MG63 (cell line): ENCODE data around the gene VSIG10L. TPM values are rescaled to one million over a fixed set of nuclear protein-coding genes. Genes with fewer than 3 reads are reported as not detected.

ENCODE experiments used
- DNase-seq: peaks from one replicate; pipeline ENCODE4 v3.0.0-alpha.2; 2020
- H3K27me3 ChIP-seq: fragments of 250-450 bp; sonication (Bioruptor Pico); 2 replicates; pipeline ENCODE4 v1.5.1; 2020; ENCODE audit warnings: mild to moderate bottlenecking, moderate library complexity
- H3K36me3 ChIP-seq: fragments of 250-450 bp; sonication (Bioruptor Pico); 2 replicates; pipeline ENCODE4 v1.5.1; 2020; ENCODE audit warnings: mild to moderate bottlenecking, moderate library complexity
- H3K4me3 ChIP-seq: fragments of 250-450 bp; sonication (Bioruptor Pico); 2 replicates; pipeline ENCODE4 v1.5.1; 2020; ENCODE audit warnings: mild to moderate bottlenecking, moderate library complexity
- H3K9me3 ChIP-seq: fragments of 250-450 bp; sonication (Bioruptor Pico); 2 replicates; pipeline ENCODE4 v1.5.1; 2020; ENCODE audit warnings: mild to moderate bottlenecking, moderate library complexity
- total RNA-seq: library from RNA; depleted of rRNA; stranded (reverse); fragments of >200 nt; shearing (Covaris generic); gene quantifications from 2 replicates; pipeline ENCODE4 v1.2.3, GENCODE V29; 2014; ENCODE audit warnings: low replicate concordance; rRNA removed

VSIG10L gene
- total RNA-seq, 1 experiment from 2014 or later = 0.95 TPM

- Histone ChIP-seq H3K9me3 (peaks cover 12% of the 10 kb centered on the region), H3K4me3 (no peak overlapping the region), H3K36me3 (no peaks in the 10 kb centered on the region), H3K27me3 (no peaks in the 10 kb centered on the region; the same call in 1 of the 2 replicates)
- DNase-seq = no peak
These were observed 36.5 kb downstream of the VSIG10L start for GRCh38 chr19:51305479-51305878.

GRCh38 chr19:51301266-51301665 lies 40.7 kb downstream of the VSIG10L start:
- H3K4me3 ChIP-seq = no peak overlapping the region
- DNase-seq = no peak
- no peaks in the 10 kb centered on the region; the same call in 1 of the 2 replicates for H3K27me3 ChIP-seq
- H3K9me3 ChIP-seq = peaks cover 8% of the 10 kb centered on the region
- H3K36me3 ChIP-seq = no peaks in the 10 kb centered on the region

DNA sequence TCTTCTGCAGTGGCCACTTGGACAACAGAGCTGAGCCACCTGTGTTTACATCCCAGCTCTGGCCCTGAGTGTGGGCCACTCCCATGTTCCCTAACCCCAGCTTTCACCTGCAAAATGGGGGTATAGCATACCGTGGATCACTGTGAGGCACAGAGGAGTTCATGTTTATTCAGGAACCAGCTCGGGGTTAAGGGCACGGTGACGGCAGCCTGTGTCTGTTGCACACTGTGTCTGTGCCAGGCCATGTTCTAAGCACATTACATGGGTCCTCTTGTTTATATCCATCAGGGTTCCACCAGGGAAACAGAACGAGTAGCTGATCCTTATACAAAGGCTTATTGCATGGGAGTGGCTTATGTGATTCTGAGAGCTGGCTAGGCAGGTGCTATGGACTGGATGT lies 44.5 kb downstream of the VSIG10L start:
- Histone ChIP-seq H3K36me3 (no peaks in the 10 kb centered on the region), H3K9me3 (no peaks in the 10 kb centered on the region), H3K4me3 (no peak overlapping the region), H3K27me3 (no peaks in the 10 kb centered on the region; the same call in 1 of the 2 replicates)
- DNase-seq = no peak

GRCh38 chr19:51296336-51297093 lies 45.4 kb downstream of the VSIG10L start:
- H3K4me3 ChIP-seq = no peak overlapping the region
- no peaks in the 10 kb centered on the region for H3K36me3 ChIP-seq
- H3K27me3 ChIP-seq = no peaks in the 10 kb centered on the region; the same call in 1 of the 2 replicates
- DNase-seq = no peak
- H3K9me3 ChIP-seq = no peaks in the 10 kb centered on the region

DNA sequence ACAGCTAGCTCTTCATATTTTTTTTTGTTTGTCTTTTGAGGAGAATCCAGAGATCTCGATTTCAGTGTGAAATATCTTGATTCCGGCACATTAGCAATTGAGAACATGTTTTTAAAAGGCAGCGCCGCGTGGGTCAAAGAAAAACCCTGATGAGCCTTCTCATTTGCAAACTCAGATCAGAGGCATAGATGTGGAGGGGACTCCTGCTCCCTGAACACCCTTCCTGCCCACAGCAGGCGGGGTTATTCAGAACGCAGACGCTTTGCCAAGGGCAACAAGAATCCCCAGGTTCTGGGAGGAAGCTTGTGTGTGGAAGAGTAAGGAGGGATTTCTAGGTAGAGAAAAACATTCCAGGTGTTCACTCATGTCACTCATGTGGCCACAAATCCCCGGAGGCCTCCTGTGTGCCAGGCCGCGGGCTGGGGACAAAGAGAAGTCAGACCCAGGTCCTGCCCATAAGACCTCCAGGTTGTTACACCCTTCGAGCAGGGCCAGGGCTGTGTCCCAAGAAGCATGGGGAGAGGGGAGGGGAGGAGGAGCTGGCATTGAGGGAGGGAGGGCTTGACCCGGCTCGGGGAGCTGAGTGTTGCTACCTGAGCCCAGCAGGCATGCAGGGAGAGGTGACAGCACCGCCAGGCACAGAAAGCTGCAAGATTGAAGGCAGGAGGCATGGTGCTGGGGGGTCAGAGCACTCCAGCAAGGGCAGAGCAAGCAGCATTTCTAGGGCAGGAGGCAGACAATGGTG lies 46.4 kb downstream of the VSIG10L start:
- DNase-seq = no peak
- no peaks in the 10 kb centered on the region for H3K27me3 ChIP-seq

DNA sequence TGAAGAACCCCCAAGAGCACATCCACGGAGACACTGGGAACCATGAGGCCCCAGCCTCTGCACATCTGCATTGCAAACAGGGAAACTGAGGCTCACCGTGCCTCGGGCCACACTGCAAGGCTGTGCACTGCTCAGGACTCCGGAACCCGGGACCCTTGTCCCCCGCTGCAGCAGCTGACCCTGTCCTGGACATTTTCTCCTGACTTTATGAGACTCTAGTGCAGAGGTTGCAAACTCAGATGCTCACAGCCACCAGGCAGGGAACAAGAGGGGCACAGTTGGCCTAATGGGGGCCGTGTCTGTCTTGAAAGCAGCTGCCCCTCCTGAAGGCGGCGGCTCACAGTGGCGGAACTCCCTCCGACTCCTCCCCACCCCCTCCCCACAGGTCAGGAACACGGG lies 47.0 kb downstream of the VSIG10L start:
- H3K27me3 ChIP-seq = no peaks in the 10 kb centered on the region
- no peak for DNase-seq
- no peaks in the 10 kb centered on the region for H3K9me3 ChIP-seq
- no peaks in the 10 kb centered on the region for H3K36me3 ChIP-seq
- H3K4me3 ChIP-seq = no peak overlapping the region

More for the DNA sequence above, 46.4 kb downstream of the VSIG10L start:
- no peaks in the 10 kb centered on the region for H3K9me3 ChIP-seq
- no peak overlapping the region for H3K4me3 ChIP-seq
- H3K36me3 ChIP-seq = no peaks in the 10 kb centered on the region

DNA sequence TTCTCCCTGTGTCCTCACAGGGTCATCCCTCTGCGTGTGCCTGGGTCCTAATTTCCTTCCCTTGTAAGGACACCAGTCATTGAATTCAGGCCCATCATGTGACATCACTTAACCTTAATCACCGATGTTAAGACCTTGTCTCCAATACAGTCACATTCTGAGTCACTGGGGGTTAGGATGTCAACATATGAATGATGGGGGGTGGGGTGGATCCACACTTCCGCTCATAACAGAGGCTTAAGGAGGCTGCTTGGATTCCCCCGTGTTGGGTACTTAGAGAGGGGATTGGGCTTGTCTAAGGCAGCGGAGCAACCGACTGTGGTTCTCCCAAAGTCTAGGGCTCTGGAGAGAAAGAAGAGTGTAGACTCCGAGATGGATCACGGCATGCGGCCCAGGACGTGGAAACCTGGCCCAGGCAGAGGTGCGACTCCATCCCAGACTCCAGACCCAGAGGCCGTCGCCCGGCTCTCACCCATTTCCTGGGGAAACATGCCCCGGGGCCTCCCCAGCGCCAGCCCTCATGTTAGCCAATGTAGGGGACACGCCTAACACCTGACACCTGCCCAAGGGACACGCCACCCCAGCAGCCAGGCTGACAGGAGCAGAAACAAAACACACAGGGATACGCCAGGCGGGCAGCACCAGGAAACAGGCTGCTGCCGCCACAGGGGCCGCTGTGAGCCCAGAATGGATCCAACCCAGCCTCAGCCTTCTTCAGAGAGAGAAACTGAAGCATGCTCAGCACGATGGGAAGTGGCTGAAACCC lies 47.5 kb downstream of the VSIG10L start:
- H3K4me3 ChIP-seq = no peak overlapping the region
- H3K27me3 ChIP-seq = no peaks in the 10 kb centered on the region
- H3K36me3 ChIP-seq = no peaks in the 10 kb centered on the region
- DNase-seq = no peak
- H3K9me3 ChIP-seq = no peaks in the 10 kb centered on the region

DNA sequence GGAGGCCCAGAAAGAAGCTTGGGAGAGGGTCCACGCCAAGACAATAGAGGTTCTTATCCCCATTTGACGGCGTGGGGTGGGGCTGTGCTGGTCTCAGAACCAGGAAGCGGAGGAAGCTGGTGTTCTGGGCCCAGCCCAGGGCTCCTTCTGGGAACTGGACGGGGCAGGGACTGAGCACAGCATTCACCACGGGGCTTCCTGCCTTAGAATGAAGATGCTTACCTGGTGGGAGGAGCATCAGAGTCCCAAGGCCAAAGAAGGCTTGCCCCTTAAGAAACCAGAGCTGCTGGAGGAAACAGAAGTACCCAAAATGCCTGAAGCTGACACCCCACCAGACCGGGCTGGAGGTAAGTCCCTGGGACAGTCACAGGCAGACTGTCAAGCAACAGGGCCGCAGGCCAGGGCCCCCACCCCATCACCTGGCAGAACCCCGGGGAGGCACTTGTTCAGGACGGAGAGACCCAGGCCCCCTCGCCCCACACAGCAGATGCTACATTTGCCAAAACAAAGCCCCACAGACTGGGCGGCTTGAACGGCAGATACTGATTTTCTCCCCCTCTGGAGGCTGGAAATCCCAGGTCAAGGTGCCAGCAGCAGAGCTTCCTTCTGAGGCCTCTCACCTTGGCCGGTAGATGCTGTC lies 48.2 kb downstream of the VSIG10L start:
- Histone ChIP-seq H3K9me3 (no peaks in the 10 kb centered on the region), H3K36me3 (no peaks in the 10 kb centered on the region), H3K4me3 (no peak overlapping the region), H3K27me3 (no peaks in the 10 kb centered on the region)
- DNase-seq = no peak

DNA sequence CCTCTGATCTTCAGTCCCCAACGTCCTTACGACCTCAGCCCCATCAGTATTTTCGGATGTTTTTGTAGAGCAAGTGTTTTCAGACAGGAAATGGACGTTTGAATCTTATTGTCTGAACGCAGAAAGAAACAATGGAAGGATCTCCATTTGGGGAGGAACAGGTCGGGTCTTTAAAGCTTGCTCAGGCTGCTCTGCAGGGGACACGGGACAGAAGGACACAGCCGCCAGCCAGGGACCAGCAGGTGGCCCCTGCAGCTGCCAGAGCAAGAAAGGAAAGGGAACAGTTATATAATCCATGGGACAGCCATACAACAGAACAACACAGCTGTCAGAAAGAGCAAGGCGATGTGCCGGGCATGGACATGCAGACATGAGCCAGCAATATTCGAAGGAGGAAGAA lies 49.0 kb downstream of the VSIG10L start:
- H3K4me3 ChIP-seq = no peak overlapping the region
- DNase-seq = no peak
- no peaks in the 10 kb centered on the region for H3K27me3 ChIP-seq
- H3K9me3 ChIP-seq = no peaks in the 10 kb centered on the region
- H3K36me3 ChIP-seq = no peaks in the 10 kb centered on the region

GRCh38 chr19:51289635-51290034 lies 52.3 kb downstream of the VSIG10L start:
- H3K4me3 ChIP-seq = no peak overlapping the region
- no peaks in the 10 kb centered on the region for H3K36me3 ChIP-seq
- H3K27me3 ChIP-seq = peaks cover 10% of the 10 kb centered on the region
- no peaks in the 10 kb centered on the region for H3K9me3 ChIP-seq
- no peak for DNase-seq

DNA sequence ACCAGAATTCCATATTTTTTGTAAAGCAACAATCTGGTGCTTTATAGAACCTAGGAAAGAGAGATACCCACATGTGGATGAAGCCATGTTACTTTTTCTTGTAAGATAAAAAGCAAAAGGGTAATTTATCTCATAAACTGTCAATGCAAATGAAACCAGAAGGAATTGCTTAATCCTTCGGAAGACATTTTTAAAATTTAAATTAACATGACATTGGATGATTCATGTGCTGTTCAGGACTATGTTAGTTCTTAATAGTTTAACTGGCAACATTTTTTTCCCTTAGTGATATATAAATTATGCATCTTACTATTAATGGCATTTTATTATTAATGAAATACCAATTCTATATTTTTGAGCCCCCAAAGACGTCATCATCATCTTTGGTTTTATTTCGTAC lies 56.3 kb downstream of the VSIG10L start:
- Histone ChIP-seq H3K27me3 (peaks cover 13% of the 10 kb centered on the region), H3K9me3 (no peaks in the 10 kb centered on the region), H3K36me3 (no peaks in the 10 kb centered on the region), H3K4me3 (no peak overlapping the region)
- no peak for DNase-seq

DNA sequence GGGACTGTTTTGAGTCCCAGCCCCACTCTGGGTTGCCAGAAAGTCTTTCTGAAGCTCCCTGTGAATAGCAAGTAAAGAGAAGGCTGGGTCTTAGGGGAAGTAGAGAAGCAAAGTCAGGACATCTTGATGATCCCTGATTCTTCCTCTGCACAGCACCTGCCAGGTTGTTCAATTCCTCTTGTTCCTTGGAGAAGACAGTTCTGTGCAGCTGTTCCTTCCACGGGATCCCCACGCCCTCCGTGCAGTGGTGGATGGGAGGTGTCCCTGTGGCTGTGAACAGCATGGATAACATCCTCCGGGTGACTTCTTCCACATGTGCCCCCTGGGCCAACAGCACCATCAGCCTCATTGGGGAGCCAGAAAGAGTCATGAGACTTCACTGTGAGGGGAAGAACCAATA lies 59.6 kb downstream of the VSIG10L start:
- Histone ChIP-seq H3K36me3 (no peaks in the 10 kb centered on the region), H3K27me3 (peaks cover 13% of the 10 kb centered on the region), H3K4me3 (no peak overlapping the region), H3K9me3 (no peaks in the 10 kb centered on the region)
- DNase-seq = no peak

Other genes starting within 250 kb of the VSIG10L start
- gene CTU1, start 233.7 kb downstream of the VSIG10L start, total RNA-seq = 18.7 and 33.5 TPM in 2 replicates
- not detected in 2 replicates for gene SIGLEC9, start 217.2 kb downstream of the VSIG10L start, total RNA-seq
- not detected in 2 replicates for gene SIGLEC7, start 199.8 kb downstream of the VSIG10L start, total RNA-seq
- gene CD33, start 117.1 kb downstream of the VSIG10L start, total RNA-seq = 0.22 and 3.8 TPM in 2 replicates
- not detected in 2 replicates for gene SIGLECL1, start 91.1 kb downstream of the VSIG10L start, total RNA-seq
- not detected in 2 replicates for gene IGLON5, start 30.5 kb downstream of the VSIG10L start, total RNA-seq
- gene ETFB, start 24.2 kb upstream of the VSIG10L start, total RNA-seq = 170 and 237 TPM in 2 replicates
- not detected in 2 replicates for gene CLDND2, start 26.9 kb upstream of the VSIG10L start, total RNA-seq
- not detected in 2 replicates for gene NKG7, start 30.5 kb upstream of the VSIG10L start, total RNA-seq
- gene LIM2, start 45.8 kb upstream of the VSIG10L start, total RNA-seq = not detected in 2 replicates
- gene C19orf84, start 48.5 kb upstream of the VSIG10L start, total RNA-seq = not detected in 2 replicates
- gene SIGLEC10, start 75.5 kb upstream of the VSIG10L start, total RNA-seq = not detected in 2 replicates
- gene SIGLEC8, start 116.3 kb upstream of the VSIG10L start, total RNA-seq = not detected in 2 replicates
- gene CEACAM18, start 136.4 kb upstream of the VSIG10L start, total RNA-seq = not detected in 2 replicates
- gene SIGLEC12, start 159.7 kb upstream of the VSIG10L start, total RNA-seq = not detected in 2 replicates
- gene SIGLEC6, start 189.5 kb upstream of the VSIG10L start, total RNA-seq = not detected in 2 replicates
- gene ZNF175, start 229.1 kb upstream of the VSIG10L start, total RNA-seq = 2.9 and 10.9 TPM in 2 replicates